Measurements from ENCODE around the gene SMYD5. TPM values are rescaled to one million over a fixed set of nuclear protein-coding genes. Genes with fewer than 3 reads are reported as not detected.
A peak's percentile ranks its signal among the peaks of the same experiment; 100 is the strongest.
"Not testable (repeated sequence)": the region's sequence is repeated elsewhere in the genome, so short reads cannot be mapped to it uniquely, and the experiment has no call there.

Gene SMYD5
- 10 to 100 TPM; 34.9 to 35.4 TPM for total RNA-seq
- 29.5 TPM for polyA plus RNA-seq (2013, experiment 1 of 2)
- 25.7 TPM for polyA plus RNA-seq (2013, experiment 2 of 2)
- long read RNA-seq, experiment 1, partial matches to known transcripts, result 11 of 20 reads
- long read RNA-seq, experiment 1, other reads (novel, unspliced or antisense), result 6 of 20 reads
- long read RNA-seq, experiment 2, transcript SMYD5-202 (13 exons, 2,593 nt), result major isoform, 30 of 59 reads
- long read RNA-seq, experiment 2, partial matches to known transcripts, result 10 of 59 reads
- long read RNA-seq, experiment 2, other reads (novel, unspliced or antisense), result 19 of 59 reads
- long read RNA-seq, experiment 3, transcript SMYD5-202 (13 exons, 2,593 nt), result major isoform, 26 of 37 reads
- long read RNA-seq, experiment 3, partial matches to known transcripts, result 3 of 37 reads
- long read RNA-seq, experiment 3, other reads (novel, unspliced or antisense), result 8 of 37 reads
- long read RNA-seq, experiment 4, transcript SMYD5-202 (13 exons, 2,593 nt), result major isoform, 8 of 10 reads
- long read RNA-seq, experiment 4, partial matches to known transcripts, result 0 of 10 reads
- long read RNA-seq, experiment 4, other reads (novel, unspliced or antisense), result 2 of 10 reads

GRCh38 chr2:73214120-73215035, at the start of gene SMYD5:
Gene SMYD5, plus strand, starts transcription at chr2:73214245. Its CDS starts 22 bp downstream, at chr2:73214267.
- 1 to 2% methylated on average over 9 to 63 of the region's 64 CpGs for WGBS, 2 experiments (ENCODE audit: insufficient coverage in 1 of 2, insufficient read length in 1 of 2)
- Mint-ChIP-seq H3K4me1 (peaks cover 13% of the 10 kb centered on the region), H3K27me3 (ENCODE audit: insufficient read depth) (peaks cover 8% of the 10 kb centered on the region), H3K4me3 (peak within 1 kb of the TSS; percentile 68), H3K9me3 (no peaks in the 10 kb centered on the region), H3K27ac (peak within 1 kb of the TSS; percentile 92), H3K36me3 (ENCODE audit: low read depth) (peaks cover 3% of the 10 kb centered on the region)
- H3K4me3 ChIP-seq (ENCODE audit: low read length), result peak within 1 kb of the TSS; percentile 93
- H3K4me1 ChIP-seq (ENCODE audit: control insufficient read depth, insufficient read depth, low read length), result no peaks in the 10 kb centered on the region
- H3K27ac ChIP-seq (ENCODE audit: low read depth, low read length), result peak within 1 kb of the TSS; percentile 67
- H3K36me3 ChIP-seq (ENCODE audit: control insufficient read depth, insufficient read depth, low read length), result no peaks in the 10 kb centered on the region
- no peak for TF ChIP-seq CTCF (conservative IDR thresholded peaks at IDR 0.05)
- H3K27me3 ChIP-seq (ENCODE audit: control insufficient read depth, insufficient read depth, low read length, poor library complexity, severe bottlenecking), result peaks cover 8% of the 10 kb centered on the region
- no peaks in the 10 kb centered on the region for H3K9me3 ChIP-seq (ENCODE audit: control insufficient read depth, low read length)
- H3K9ac ChIP-seq (ENCODE audit: extremely low read depth, low read length, poor library complexity, severe bottlenecking), result peak within 1 kb of the TSS; percentile 76
- DNase-seq, result peak; percentile 96

DNA sequence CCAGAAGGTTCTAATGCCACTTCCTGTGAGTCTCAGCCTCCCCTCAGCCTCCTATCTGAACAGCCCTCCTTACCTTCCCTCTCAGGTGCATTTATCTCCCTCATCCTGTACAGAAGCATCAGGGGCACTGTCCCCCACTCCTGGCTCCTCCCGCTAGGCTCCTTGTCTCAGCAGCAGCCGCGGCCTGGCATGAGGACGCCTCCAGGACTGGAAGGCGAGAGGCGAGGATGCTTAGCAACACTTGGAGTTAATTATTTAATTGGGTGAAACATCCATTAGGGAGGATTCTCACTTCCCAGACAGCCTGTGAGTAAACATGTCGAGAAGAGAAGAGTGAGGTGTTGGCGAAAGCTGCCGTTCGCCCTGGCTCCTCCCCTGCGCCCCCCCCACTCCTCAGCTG, 48.1 kb upstream of the SMYD5 start:
- not testable (repeated sequence) for DNase-seq; H3K27me3 Mint-ChIP-seq (ENCODE audit: insufficient read depth); H3K9me3 Mint-ChIP-seq; H3K4me1 ChIP-seq (ENCODE audit: control insufficient read depth, insufficient read depth, low read length); H3K27ac ChIP-seq (ENCODE audit: low read depth, low read length); H3K4me3 ChIP-seq (ENCODE audit: low read length); H3K4me1 Mint-ChIP-seq; H3K36me3 ChIP-seq (ENCODE audit: control insufficient read depth, insufficient read depth, low read length); H3K36me3 Mint-ChIP-seq (ENCODE audit: low read depth); H3K9me3 ChIP-seq (ENCODE audit: control insufficient read depth, low read length); H3K9ac ChIP-seq (ENCODE audit: extremely low read depth, low read length, poor library complexity, severe bottlenecking); H3K27me3 ChIP-seq (ENCODE audit: control insufficient read depth, insufficient read depth, low read length, poor library complexity, severe bottlenecking); H3K4me3 Mint-ChIP-seq; H3K27ac Mint-ChIP-seq
- 83% methylated on average over 8 of the region's 11 CpGs; no CpG with 5 or more reads in 1 of the 2 experiments for WGBS, 2 experiments (ENCODE audit: insufficient coverage in 1 of 2, insufficient read length in 1 of 2)

GRCh38 chr2:73166813-73167212, 47.2 kb upstream of the SMYD5 start:
- not testable (repeated sequence) for H3K27me3 Mint-ChIP-seq (ENCODE audit: insufficient read depth); H3K9me3 Mint-ChIP-seq; H3K36me3 Mint-ChIP-seq (ENCODE audit: low read depth); H3K27ac ChIP-seq (ENCODE audit: low read depth, low read length); H3K27me3 ChIP-seq (ENCODE audit: control insufficient read depth, insufficient read depth, low read length, poor library complexity, severe bottlenecking); DNase-seq; H3K4me1 ChIP-seq (ENCODE audit: control insufficient read depth, insufficient read depth, low read length); H3K4me1 Mint-ChIP-seq; H3K9ac ChIP-seq (ENCODE audit: extremely low read depth, low read length, poor library complexity, severe bottlenecking); H3K36me3 ChIP-seq (ENCODE audit: control insufficient read depth, insufficient read depth, low read length); H3K4me3 ChIP-seq (ENCODE audit: low read length); H3K4me3 Mint-ChIP-seq; H3K9me3 ChIP-seq (ENCODE audit: control insufficient read depth, low read length); H3K27ac Mint-ChIP-seq
- 97 to 100% methylated on average over 1 to 3 of the region's 8 CpGs for WGBS, 2 experiments (ENCODE audit: insufficient coverage in 1 of 2, insufficient read length in 1 of 2)

DNA sequence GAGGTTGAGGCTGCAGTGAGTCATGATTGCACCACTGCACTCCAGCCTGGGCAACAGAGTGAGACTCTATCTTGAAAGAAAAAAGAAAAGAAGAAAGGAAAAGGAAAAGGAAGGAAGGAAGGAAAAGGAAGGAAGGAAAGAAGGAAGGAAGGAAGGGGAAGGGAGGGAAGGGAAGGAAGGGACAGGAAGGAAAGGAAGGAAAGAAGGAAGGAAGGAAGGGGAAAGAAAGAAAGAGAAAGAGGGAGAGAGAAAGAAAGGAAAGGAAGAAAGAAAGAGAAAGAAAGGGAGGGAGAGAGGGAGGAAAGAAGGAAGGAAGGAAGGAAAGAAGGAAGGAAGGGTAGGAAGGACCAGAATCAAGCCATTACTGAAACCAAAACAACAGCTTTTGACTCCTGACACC, 45.7 kb upstream of the SMYD5 start:
- DNase-seq; H3K36me3 ChIP-seq (ENCODE audit: control insufficient read depth, insufficient read depth, low read length); H3K4me3 Mint-ChIP-seq; H3K27me3 ChIP-seq (ENCODE audit: control insufficient read depth, insufficient read depth, low read length, poor library complexity, severe bottlenecking); H3K9me3 ChIP-seq (ENCODE audit: control insufficient read depth, low read length); H3K9ac ChIP-seq (ENCODE audit: extremely low read depth, low read length, poor library complexity, severe bottlenecking); H3K27ac ChIP-seq (ENCODE audit: low read depth, low read length); H3K4me1 ChIP-seq (ENCODE audit: control insufficient read depth, insufficient read depth, low read length); H3K27ac Mint-ChIP-seq; H3K4me1 Mint-ChIP-seq; H3K9me3 Mint-ChIP-seq; H3K36me3 Mint-ChIP-seq (ENCODE audit: low read depth); H3K4me3 ChIP-seq (ENCODE audit: low read length): not testable (repeated sequence)
- H3K27me3 Mint-ChIP-seq (ENCODE audit: insufficient read depth), result peaks cover 16% of the 10 kb centered on the region

GRCh38 chr2:73170341-73170740, 43.7 kb upstream of the SMYD5 start:
- H3K36me3 ChIP-seq (ENCODE audit: control insufficient read depth, insufficient read depth, low read length); H3K4me1 ChIP-seq (ENCODE audit: control insufficient read depth, insufficient read depth, low read length): not testable (repeated sequence)
- WGBS, 2 experiments (ENCODE audit: insufficient coverage in 1 of 2, insufficient read length in 1 of 2), result 70% methylated on average over 4 of the region's 7 CpGs; no CpG with 5 or more reads in 1 of the 2 experiments

More at GRCh38 chr2:73170341-73170740, 43.7 kb upstream of the SMYD5 start:
- not testable (repeated sequence) for H3K9me3 ChIP-seq (ENCODE audit: control insufficient read depth, low read length); H3K4me1 Mint-ChIP-seq; H3K4me3 Mint-ChIP-seq; H3K27ac ChIP-seq (ENCODE audit: low read depth, low read length); H3K4me3 ChIP-seq (ENCODE audit: low read length); H3K9ac ChIP-seq (ENCODE audit: extremely low read depth, low read length, poor library complexity, severe bottlenecking); H3K9me3 Mint-ChIP-seq; DNase-seq; H3K27ac Mint-ChIP-seq; H3K36me3 Mint-ChIP-seq (ENCODE audit: low read depth)
- H3K27me3 ChIP-seq (ENCODE audit: control insufficient read depth, insufficient read depth, low read length, poor library complexity, severe bottlenecking), result peaks cover 14% of the 10 kb centered on the region
- peaks cover 36% of the 10 kb centered on the region for H3K27me3 Mint-ChIP-seq (ENCODE audit: insufficient read depth)

Data from endodermal cell (in vitro differentiated cells).